Measurements from ENCODE around the gene SEMA4A.
"Not testable (repeated sequence)": the region's sequence is repeated elsewhere in the genome, so short reads cannot be mapped to it uniquely, and the experiment has no call there.

Gene SEMA4A

GRCh38 chr1:156160000-156160742, 6.8 kb downstream of the SEMA4A start:
- no peak for DNase-seq

- peak; percentile 75 for DNase-seq
Measured at GRCh38 chr1:156160743-156161171, 7.4 kb downstream of the SEMA4A start.

DNA sequence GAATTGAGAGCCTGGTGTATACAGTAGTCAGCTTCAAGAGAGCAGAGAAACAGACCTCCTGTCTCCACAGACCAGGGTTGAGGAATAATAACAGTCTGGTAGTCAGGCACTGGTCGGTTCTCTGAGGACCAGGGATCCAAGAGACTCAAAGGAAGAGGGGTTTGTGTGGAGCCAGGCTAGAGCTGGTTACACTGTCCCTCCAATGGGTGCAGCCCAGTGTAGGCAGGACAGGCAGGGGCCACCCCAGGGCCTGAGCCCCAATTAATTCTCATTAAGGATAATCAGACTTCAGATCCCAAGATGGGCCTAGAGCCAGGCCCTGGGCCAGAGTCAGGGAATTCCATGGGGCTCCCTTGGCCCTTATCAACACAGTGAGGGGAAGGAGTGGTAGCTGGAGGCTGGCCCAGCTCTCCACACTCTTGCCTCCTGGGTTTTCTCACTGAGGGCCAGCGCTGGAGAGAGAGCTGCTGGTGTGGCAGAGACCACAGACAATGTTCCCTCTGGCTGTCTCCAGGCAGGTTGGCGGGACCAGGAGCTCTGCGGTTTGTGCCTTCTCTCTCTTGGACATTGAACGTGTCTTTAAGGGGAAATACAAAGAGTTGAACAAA, 9.1 kb downstream of the SEMA4A start:
- no peak for DNase-seq

GRCh38 chr1:156163712-156164111, 10.3 kb downstream of the SEMA4A start:
- no peak for DNase-seq

DNA sequence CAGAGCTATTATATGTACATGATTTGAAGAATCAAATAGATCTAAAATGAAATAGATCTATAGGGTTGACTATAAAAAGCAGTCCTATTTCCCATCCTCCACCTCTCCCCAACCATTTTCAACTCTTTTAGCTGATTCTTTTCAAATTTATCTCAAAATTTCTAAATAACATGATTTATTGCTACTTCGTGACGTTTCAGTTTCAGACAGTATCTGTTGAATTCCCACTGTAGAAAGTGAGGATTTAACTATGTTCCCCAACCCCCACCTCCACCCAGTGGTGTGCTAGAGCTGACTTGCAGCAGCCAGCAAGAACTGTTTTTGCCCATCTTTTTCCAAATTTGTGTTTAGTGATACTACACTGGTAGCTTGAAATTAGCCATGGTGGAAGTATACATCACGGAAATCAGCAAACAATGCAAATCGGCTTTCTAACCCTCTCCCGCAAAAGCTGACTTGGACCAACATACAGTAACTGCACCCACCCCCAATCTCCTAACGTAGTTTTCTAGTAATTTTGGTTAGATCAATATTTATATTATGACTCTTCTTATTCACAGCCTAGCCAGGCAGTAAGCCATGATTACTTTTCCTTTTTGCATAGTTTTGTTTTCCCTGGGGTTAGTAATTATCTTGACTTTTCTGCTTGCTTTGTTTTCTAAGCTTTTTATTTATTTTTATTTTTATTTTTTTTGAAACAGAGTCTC, 10.9 kb downstream of the SEMA4A start:
- DNase-seq = no peak

DNA sequence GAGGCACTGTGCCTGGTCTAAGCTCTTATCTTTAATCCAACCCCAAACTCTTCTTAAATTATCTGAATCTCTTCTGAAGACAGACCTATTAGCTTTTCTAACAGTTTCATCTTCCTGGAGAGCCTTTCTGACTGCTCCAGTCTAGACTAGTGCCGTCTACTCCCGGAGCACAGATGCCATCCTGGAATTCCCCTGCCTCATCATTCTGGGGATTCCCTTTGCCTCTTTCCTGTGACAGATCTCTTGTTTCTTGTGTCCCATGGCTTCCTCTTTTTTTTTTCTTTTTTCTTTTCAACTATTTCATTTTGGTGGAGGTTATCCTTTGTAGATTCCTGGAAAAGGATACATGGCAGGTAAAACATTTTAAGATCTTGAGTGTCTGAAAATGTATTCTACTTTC, 11.7 kb downstream of the SEMA4A start:
- DNase-seq = no peak

DNA sequence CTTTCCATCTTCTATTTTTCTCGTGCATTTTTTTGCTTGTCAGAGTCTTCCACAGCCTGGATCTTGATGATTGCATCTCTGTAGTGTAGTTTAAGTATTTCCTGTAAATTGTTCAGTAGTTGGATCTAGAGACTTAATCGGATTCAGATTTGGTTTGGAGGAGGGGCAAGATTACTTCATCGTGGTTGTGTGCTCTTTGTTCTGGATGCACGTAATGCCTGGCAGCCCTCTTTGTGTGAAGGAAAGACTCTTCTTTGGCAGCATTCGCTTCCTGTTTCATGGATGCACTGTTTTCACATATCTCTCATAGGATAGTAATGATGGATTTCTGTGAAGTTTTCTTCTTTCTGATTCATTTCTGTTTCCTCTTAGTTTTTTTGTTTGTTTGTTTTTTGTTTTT, 14.2 kb downstream of the SEMA4A start:
- no peak for DNase-seq

DNA sequence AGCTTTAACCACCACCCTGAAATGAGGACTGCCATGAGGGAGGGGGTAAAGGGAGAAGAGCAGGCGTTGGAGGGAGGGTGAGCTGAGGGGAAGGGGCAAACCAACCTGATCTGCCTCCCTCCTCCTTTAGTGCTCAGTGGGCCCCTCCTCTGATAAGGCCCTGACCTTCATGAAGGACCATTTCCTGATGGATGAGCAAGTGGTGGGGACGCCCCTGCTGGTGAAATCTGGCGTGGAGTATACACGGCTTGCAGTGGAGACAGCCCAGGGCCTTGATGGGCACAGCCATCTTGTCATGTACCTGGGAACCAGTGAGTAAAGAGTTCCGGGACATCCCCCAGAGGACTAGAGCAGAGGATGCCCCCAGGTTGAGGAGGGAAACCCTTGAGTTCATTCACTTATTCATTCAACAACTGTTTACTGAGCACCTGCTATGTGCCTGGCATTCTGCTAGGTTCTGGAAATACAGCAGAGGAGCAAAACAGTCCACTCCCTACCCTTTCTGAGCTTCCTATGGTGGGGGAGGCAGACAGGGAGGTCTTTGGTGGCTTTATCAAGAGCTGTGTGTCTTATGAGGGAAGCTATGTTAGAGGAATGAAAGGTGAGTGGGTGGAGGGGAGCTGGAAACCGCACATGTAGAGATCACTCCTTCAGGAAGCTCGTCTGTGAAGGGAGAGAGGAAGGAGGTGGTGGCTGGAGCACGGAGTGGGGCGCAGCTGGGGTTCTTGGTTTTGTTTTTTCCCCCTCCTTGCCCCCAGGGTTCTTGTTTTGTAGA, 19.5 kb downstream of the SEMA4A start:
- DNase-seq = no peak

- DNase-seq = no peak
Measured at GRCh38 chr1:156176610-156177210, 23.3 kb downstream of the SEMA4A start.

GRCh38 chr1:156177919-156178654, 24.7 kb downstream of the SEMA4A start:
- no peak for DNase-seq

DNA sequence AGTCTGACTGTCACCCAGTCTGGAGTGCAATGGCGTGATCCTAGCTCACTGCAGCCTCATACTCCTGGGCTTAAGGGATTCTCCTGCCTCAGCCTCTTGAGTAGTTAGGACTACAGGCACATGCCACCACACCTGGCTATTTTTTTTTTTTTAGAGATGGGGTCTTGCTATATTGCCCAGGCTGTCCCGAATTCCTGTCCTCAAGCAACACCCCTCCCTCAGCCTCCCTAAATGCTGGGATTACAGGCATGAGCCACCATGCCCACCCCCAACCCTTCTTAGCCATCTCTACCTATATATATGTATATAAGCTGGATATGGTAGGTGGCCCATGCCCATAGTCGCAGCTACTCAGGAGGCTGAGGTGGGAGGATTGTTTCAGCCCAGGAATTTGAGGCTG, 27.1 kb downstream of the SEMA4A start:
- no peak for DNase-seq

DNA sequence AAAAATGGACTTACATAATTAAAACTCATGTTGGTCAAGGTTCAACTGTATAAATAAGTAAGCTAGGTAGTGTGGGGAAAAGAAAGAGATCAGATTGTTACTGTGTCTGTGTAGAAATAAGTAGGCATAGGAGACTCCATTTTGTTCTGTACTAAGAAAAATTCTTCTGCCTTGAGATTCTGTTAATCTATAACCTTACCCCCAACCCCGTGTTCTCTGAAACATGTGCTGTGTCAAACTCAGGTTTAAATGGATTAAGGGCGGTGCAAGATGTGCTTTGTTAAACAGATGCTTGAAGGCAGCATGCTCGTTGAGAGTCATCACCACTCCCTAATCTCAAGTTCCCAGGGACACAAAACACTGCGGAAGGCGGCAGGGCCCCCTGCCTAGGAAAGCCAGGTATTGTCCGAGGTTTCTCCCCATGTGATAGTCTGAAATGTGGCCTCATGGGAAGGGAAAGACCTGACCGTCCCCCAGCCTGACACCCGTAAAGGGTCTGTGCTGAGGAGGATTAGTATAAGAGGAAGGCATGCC, 28.1 kb downstream of the SEMA4A start:
- not testable (repeated sequence) for DNase-seq

DNA sequence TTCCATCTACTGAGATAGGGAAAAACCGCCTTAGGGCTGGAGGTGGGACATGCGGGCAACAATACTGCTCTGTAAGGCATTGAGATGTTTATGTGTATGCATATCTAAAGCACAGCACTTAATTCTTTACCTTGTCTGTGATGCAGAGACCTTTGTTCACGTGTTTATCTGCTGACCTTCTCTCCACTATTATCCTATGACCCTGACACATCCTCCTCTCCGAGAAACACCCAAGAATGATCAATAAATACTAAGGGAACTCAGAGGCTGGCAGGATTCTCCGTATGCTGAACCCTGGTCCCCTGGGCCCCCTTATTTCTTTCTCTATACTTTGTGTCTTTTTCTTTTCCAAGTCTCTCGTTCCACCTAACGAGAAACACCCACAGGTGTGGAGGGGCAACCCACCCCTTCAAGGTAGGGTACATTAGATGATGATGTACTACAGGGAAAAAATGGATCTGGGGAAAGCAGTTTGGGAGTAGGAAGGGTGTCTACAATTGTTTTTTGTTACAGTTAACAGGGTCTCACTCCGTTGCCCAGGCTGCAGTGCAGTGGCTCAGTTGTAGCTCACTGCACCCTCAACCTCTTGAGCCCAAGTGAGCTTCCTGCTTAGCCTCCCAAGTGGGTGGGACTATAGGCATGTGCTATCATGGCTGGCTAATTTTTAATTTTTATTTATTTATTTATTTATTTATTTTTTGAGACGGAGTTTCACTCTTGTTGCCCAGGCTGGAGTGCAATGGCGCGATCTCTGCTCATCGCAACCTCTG, 28.8 kb downstream of the SEMA4A start:
- not testable (repeated sequence) for DNase-seq

DNA sequence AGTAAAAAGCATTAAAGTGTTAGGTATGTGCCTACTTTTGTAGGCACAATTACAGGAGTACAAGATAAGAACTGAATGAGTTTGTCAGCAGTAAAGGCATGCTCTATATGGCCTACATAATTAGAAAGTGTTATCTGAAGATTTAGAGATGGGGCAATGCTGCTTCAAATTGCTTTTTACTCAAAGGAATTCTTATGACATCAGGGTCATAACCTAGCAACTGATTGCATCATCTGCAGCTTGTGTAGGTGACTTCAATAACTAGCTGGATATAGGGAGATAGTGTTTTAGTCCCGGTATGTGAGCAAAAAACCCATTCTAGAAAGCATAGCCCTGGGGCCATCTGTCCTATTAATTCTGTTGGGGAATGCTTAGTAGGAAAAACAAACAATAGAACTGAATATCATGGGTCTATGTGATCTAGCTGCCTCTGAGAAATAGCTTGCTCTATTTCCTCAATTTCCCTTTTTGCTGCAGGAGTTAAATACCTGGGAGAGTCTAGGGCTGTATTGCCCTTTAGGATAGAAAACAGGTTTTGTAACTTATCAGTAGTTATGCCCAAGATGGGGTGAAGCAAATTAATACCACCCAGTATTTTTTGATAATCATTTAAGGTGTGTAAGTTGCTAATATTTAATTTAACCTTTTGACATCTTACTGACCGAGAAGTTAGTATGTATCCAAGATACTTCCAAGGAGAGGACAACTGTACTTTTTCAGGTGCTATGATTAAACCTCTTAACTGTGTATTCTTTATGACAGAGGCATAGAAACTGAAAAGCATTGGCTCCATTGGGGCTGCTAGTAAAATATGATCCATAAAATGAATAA, 33.2 kb downstream of the SEMA4A start:
- not testable (repeated sequence) for DNase-seq

GRCh38 chr1:156190265-156190664, 36.9 kb downstream of the SEMA4A start:
- DNase-seq = not testable (repeated sequence)

DNA sequence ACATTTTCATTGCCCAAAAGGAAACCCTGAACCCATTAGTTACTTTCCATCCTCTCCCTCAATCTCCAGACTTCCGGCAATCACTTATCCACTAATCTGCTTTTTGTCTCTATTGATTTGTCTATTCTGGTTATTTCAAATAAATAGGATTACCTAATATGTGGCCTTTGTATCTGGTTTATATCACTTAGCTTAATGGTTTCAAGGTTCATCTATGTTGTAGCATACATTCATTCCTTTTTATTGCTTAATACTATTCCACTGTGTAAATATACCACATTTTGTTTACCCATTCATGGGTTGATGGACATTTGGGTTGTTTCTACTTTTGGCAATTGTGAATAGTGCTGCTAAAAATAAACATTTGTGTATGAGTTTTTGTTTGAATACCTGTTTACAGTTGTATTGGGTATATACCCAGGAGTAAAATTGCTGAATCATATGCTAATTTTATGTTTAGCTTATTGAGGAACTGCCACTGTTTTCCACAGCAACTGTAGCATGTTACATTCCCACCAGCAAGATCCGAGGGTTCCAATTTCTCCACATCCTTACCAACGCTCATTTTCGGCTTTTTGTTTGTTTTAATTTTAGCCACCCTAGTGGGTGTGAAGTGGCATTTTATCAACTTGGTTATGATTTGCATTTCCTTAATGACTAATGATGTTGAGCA, 38.0 kb downstream of the SEMA4A start:
- no peak for DNase-seq

- no peak for DNase-seq
Measured at GRCh38 chr1:156193208-156193487, 39.8 kb downstream of the SEMA4A start.

DNA sequence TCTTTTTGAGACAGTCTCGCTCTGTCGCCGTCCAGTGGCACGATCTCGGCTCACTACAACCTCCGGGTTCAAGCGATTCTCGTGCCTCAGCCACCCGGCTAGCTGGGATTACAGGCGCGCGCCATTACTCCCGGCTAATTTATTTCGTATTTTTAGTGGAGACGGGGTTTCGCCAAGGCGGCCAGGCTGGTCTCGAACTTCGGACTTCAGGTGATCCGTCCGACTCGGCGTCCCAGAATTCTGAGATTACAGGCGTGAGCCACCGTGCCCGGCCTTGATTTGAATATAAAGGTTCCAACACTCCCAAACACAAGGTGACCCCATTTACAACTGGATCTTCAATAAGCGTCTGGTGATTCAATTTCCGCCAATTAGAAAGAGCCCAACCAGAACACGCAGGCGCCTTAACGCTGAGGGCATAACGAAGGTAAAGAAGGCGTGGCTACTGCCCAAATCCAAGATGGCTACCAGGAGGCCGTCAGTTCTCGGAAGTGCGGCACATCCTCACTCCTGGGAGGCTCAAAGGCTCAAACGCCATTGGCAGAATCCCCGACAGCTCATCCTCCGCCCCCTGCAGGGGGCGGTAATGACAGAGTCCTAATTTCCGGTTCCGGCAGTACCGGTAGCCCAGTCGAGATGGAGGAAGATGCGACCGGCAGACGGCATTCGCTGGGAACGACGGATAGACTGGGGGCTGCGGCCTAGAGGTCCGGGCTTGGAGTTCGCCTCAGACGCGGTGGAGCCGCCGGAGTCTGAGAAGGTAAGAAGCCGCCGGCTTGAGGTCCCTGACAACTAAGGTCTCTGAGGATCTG, 40.3 kb downstream of the SEMA4A start, which contains the start of gene SLC25A44:
SLC25A44 (plus strand) TSS at position 617 of the 812 bp plus-strand sequence. CDS start 5,744 bp downstream, outside the sequence.
- DNase-seq = peak; percentile 99

- no peak for DNase-seq
Measured at GRCh38 chr1:156194300-156194652, 40.9 kb downstream of the SEMA4A start.
